ENCODE data around the gene QRFP. TPM values are rescaled to one million over a fixed set of nuclear protein-coding genes. Genes with fewer than 3 reads are reported as not detected.

The QRFP gene
- polyA plus RNA-seq, 2 of the 4 experiments (the other 2 are of a cell fraction), result not detected

- H3K4me3 ChIP-seq, result no peak overlapping the region
- H3K4me1 ChIP-seq, result no peaks in the 10 kb centered on the region
- no peak for DNase-seq (ENCODE audit: low read depth in 1 of 2, low spot score in 1 of 2)
- no peak overlapping the region for H3K4me2 ChIP-seq
- no peak for ATAC-seq
- WGBS (ENCODE audit: missing lambda C conversion rate), result 96% methylated on average over 22 of the region's 22 CpGs
- no peak overlapping the region for H3K27ac ChIP-seq
- no peak for FAIRE-seq
- POLR2A ChIA-PET, result no interaction called here
- TF ChIP-seq EP300 (IDR thresholded peaks at IDR 0.05), result no peak
- TF ChIP-seq E2F6 (IDR thresholded peaks at IDR 0.05; ENCODE audit: borderline replicate concordance, low read depth), result no peak
- TF ChIP-seq MAX (IDR thresholded peaks at IDR 0.05), result no peak
- TF ChIP-seq TP53 (CRISPR knock-in tag; IDR thresholded peaks at IDR 0.05), result no peak
- TF ChIP-seq SMC3 (IDR thresholded peaks at IDR 0.05), result no peak
- no peak for TF ChIP-seq REST (IDR thresholded peaks at IDR 0.05)
- TF ChIP-seq CHD4 (IDR thresholded peaks at IDR 0.05; ENCODE audit: borderline replicate concordance), result no peak
- TF ChIP-seq KDM5A (IDR thresholded peaks at IDR 0.05), result no peak
- no peak for TF ChIP-seq JUN (IDR thresholded peaks at IDR 0.05)
- no peak for TF ChIP-seq FOSL2 (IDR thresholded peaks at IDR 0.05)
- no peak for TF ChIP-seq FOSL2 (CRISPR knock-in tag; IDR thresholded peaks at IDR 0.05)
- H3K9me3 ChIP-seq, result no peaks in the 10 kb centered on the region
- CTCF ChIA-PET, result interaction anchor here (0.7 to 3.5 kb wide), 9 partner anchors 10 to 110 kb away, joined by 3 to 29 read pairs (median 4); no protein-coding TSS in a partner anchor
These were observed 8.3 kb downstream of the QRFP start for GRCh38 chr9:130888146-130888885.

DNA sequence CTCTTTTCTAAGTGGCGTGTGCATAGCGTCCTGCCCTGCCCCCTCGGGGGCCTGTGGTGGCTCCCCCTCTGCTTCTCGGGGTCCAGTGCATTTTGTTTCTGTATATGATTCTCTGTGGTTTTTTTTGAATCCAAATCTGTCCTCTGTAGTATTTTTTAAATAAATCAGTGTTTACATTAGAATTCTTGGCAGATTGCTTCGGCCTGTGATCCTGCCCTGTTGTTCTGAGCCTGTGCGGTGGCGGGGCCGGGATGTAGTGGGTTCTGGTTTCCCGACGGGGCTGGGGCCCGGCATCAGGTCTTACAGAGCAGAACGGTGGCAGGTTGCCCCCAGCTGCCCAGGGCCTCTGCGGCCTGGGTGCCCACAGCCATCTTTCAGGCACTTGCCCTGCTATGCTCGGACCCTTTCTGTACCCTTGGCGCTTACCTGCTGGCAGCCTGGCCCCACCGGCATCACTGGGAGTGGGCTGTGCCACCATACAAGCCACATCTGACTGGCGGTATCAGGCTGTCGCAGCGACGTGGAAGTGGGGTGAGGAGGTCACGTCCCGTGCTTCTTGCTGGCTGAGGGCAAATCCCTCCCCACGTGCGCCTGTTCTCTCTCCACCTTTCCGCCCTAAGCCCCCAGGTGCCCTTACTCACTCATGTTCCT, 9.0 kb downstream of the QRFP start:
- TF ChIP-seq KDM1A (IDR thresholded peaks at IDR 0.05; ENCODE audit: low read depth), result no peak
- no peak for TF ChIP-seq TFCP2L1 (CRISPR knock-in tag; IDR thresholded peaks at IDR 0.05)
- no peak for TF ChIP-seq E2F6 (IDR thresholded peaks at IDR 0.05; ENCODE audit: borderline replicate concordance, low read depth)
- TF ChIP-seq JUN (IDR thresholded peaks at IDR 0.05), result no peak
- no peak for TF ChIP-seq ZSCAN20 (CRISPR knock-in tag; IDR thresholded peaks at IDR 0.05)
- no peak for TF ChIP-seq BCL3 (IDR thresholded peaks at IDR 0.05)
- TF ChIP-seq CBX2 (IDR thresholded peaks at IDR 0.05; ENCODE audit: borderline replicate concordance, low read depth), result no peak
- no peak for TF ChIP-seq JUNB (IDR thresholded peaks at IDR 0.05)
- TF ChIP-seq FOXS1 (CRISPR knock-in tag; IDR thresholded peaks at IDR 0.05), result no peak
- no peak for TF ChIP-seq ZNF302 (CRISPR knock-in tag; IDR thresholded peaks at IDR 0.05)
- no peak for TF ChIP-seq MYC (IDR thresholded peaks at IDR 0.05; ENCODE audit: borderline replicate concordance, low read length)
- H3K4me1 ChIP-seq, result no peaks in the 10 kb centered on the region
- no peaks in the 10 kb centered on the region for H3K9me3 ChIP-seq
- ChIA-PET POLR2A (no interaction called here), CTCF (interaction anchor here (1.0 to 5.2 kb wide), 6 partner anchors 17 to 111 kb away, joined by 4 to 47 read pairs (median 17); no protein-coding TSS in a partner anchor)
- no peak overlapping the region for H3K4me3 ChIP-seq
- H3K4me2 ChIP-seq, result no peak overlapping the region
- FAIRE-seq, result no peak
- ATAC-seq, result no peak
- no peak for DNase-seq (ENCODE audit: low read depth in 1 of 2, low spot score in 1 of 2)
- WGBS (ENCODE audit: missing lambda C conversion rate), result 91% methylated on average over 23 of the region's 25 CpGs
- no peak overlapping the region for H3K27ac ChIP-seq

Measured in A549 (cell line).